Peyer's patch (tissue), 4 donors: ENCODE data around the gene PRDM5.

ENCODE experiments used
- POLR2A ChIP-seq, 2 donors: fragments of 450-650 bp; IDR thresholded peaks; one replicate each; pipeline ENCODE4 v1.5.1; 2017; ENCODE audit warnings: antibody characterized with exemption in 2 of 2, mild to moderate bottlenecking in 2 of 2, moderate library complexity in 2 of 2
- TF ChIP-seq, protein P1 (sequence below), 6 experiments: fragments of 450-650 bp in 4 of 6; fragments of 200-600 bp in 2 of 6; sonication (generic) in 1 of 6; IDR thresholded peaks; one replicate each; pipeline ENCODE4 v1.5.1; 2017 to 2019; ENCODE audit warnings: antibody characterized with exemption in 6 of 6, mild to moderate bottlenecking in 3 of 6, moderate library complexity in 1 of 6

DNA sequence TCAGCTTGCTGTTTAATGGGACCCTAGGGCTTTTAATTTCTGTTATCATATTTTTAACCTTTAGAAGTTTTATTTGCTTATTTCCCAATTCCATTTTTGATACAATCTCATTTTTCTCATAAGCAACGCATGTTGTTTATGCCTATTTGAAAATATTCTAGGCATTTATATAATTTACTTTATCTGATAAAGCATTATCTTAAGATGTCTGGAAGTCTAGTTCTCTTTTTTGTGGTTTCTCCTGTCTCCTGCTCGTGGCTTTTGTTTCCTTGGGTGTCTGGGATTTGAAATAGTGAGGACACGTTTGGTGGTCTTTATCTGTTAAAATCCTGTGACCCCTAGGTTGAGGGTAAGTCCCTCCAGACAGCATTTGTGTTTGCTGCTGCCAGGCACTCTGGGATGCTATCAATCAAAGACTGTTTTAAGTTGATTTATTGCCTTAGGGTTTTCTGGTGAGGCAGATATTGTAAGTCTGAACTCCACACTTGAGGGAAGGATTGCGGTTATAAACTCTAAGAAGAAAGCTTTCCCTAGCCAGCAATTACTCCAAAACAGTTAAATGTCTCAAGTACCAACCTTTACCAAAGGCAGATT is 208.0 kb downstream of the PRDM5 start:
- TF ChIP-seq, protein P1, sequence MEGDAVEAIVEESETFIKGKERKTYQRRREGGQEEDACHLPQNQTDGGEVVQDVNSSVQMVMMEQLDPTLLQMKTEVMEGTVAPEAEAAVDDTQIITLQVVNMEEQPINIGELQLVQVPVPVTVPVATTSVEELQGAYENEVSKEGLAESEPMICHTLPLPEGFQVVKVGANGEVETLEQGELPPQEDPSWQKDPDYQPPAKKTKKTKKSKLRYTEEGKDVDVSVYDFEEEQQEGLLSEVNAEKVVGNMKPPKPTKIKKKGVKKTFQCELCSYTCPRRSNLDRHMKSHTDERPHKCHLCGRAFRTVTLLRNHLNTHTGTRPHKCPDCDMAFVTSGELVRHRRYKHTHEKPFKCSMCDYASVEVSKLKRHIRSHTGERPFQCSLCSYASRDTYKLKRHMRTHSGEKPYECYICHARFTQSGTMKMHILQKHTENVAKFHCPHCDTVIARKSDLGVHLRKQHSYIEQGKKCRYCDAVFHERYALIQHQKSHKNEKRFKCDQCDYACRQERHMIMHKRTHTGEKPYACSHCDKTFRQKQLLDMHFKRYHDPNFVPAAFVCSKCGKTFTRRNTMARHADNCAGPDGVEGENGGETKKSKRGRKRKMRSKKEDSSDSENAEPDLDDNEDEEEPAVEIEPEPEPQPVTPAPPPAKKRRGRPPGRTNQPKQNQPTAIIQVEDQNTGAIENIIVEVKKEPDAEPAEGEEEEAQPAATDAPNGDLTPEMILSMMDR (IDR thresholded peaks at IDR 0.05), result no peak
- TF ChIP-seq POLR2A (IDR thresholded peaks at IDR 0.05), result no peak
